HepG2 (cell line): ENCODE measurements around the gene DPM1. TPM values are rescaled to one million over a fixed set of nuclear protein-coding genes. Genes with fewer than 3 reads are reported as not detected.

Experiments used
- CREM ChIP-seq, 2 experiments: sonication (generic) in 1 of 2; formaldehyde crosslinking in 1 of 2; IDR thresholded peaks; 2 replicates each; pipeline versions ENCODE4 v1.4.0 to v1.6.1; 2016 to 2020; ENCODE audit warnings: antibody characterized with exemption in 1 of 2, mild to moderate bottlenecking in 1 of 2, missing genetic modification reagents in 1 of 2
- HMG20A ChIP-seq: IDR thresholded peaks from 2 replicates; pipeline ENCODE4 v1.6.1; 2016; ENCODE audit warnings: borderline replicate concordance
- JUNB ChIP-seq: sonication (generic); formaldehyde crosslinking; IDR thresholded peaks from 2 replicates; pipeline ENCODE4 v1.8.0; 2022; ENCODE audit warnings: missing genetic modification reagents, mild to moderate bottlenecking, borderline replicate concordance
- MATR3 ChIP-seq: sonication (generic); formaldehyde crosslinking; IDR thresholded peaks from 2 replicates; pipeline ENCODE4 v1.4.0; 2020; ENCODE audit warnings: missing genetic modification reagents
- MLX ChIP-seq: IDR thresholded peaks from 2 replicates; pipeline ENCODE4 v1.6.1; 2016
- NFIC ChIP-seq: IDR thresholded peaks from 2 replicates; pipeline ENCODE4 v1.6.1; 2012; ENCODE audit warnings: mild to moderate bottlenecking, low read length, inconsistent platforms
- TSC22D2 ChIP-seq: sonication (generic); formaldehyde crosslinking; IDR thresholded peaks from 2 replicates; pipeline ENCODE4 v1.5.1; 2020; ENCODE audit warnings: missing genetic modification reagents, mild to moderate bottlenecking, borderline replicate concordance
- ZNF318 ChIP-seq: sonication (generic); formaldehyde crosslinking; IDR thresholded peaks from 2 replicates; pipeline ENCODE4 v1.4.0; 2020; ENCODE audit warnings: mild to moderate bottlenecking, missing genetic modification reagents
- ZNF333 ChIP-seq: sonication (generic); formaldehyde crosslinking; IDR thresholded peaks from 2 replicates; pipeline ENCODE4 v1.4.0; 2020; ENCODE audit warnings: mild to moderate bottlenecking, missing genetic modification reagents, borderline replicate concordance
- polyA plus RNA-seq, 8 experiments: library from polyadenylated mRNA; depleted of rRNA in 3 of 8; stranded (reverse) in 7 of 8; unstranded in 1 of 8; fragments of >200 nt; fragmentation: Illumina TruSeq in 4 of 8; extraction: Trizol in 4 of 8; gene quantifications; 2 replicates each; pipeline versions ENCODE4 v1.2.1 to v1.2.3, GENCODE V29; 2011 to 2016; ENCODE audit warnings: low read depth in 4 of 8, missing spikeins in 1 of 8, mixed read lengths in 1 of 8; ENCODE audit not compliant: insufficient read depth in 1 of 8
- total RNA-seq, 5 experiments: library from RNA; depleted of rRNA; stranded (reverse); fragments of >200 nt; fragmentation: Illumina TruSeq; extraction: Trizol; gene quantifications; 2 replicates each; pipeline ENCODE4 v1.2.3, GENCODE V29; 2016; ENCODE audit warnings: low read depth in 1 of 5
- TF ChIP-seq, protein P1 (sequence below): sonication (generic); formaldehyde crosslinking; IDR thresholded peaks from 2 replicates; pipeline ENCODE4 v1.8.0; 2022; ENCODE audit warnings: mild to moderate bottlenecking, missing genetic modification reagents, moderate library complexity
- TF ChIP-seq, protein P2 (sequence below): sonication (generic); formaldehyde crosslinking; IDR thresholded peaks from 2 replicates; pipeline ENCODE4 v1.4.0; 2020; ENCODE audit warnings: missing genetic modification reagents, borderline replicate concordance
- TF ChIP-seq, protein P3 (sequence below): sonication (generic); formaldehyde crosslinking; IDR thresholded peaks from 2 replicates; pipeline ENCODE4 v1.5.0; 2020; ENCODE audit warnings: missing genetic modification reagents

DPM1 gene
- total and polyA plus RNA-seq, 2 of the 13 experiments (the other 11 are each of a cell fraction or from before 2014, with no cell fraction given): 83.2 to 161 TPM

DNA sequence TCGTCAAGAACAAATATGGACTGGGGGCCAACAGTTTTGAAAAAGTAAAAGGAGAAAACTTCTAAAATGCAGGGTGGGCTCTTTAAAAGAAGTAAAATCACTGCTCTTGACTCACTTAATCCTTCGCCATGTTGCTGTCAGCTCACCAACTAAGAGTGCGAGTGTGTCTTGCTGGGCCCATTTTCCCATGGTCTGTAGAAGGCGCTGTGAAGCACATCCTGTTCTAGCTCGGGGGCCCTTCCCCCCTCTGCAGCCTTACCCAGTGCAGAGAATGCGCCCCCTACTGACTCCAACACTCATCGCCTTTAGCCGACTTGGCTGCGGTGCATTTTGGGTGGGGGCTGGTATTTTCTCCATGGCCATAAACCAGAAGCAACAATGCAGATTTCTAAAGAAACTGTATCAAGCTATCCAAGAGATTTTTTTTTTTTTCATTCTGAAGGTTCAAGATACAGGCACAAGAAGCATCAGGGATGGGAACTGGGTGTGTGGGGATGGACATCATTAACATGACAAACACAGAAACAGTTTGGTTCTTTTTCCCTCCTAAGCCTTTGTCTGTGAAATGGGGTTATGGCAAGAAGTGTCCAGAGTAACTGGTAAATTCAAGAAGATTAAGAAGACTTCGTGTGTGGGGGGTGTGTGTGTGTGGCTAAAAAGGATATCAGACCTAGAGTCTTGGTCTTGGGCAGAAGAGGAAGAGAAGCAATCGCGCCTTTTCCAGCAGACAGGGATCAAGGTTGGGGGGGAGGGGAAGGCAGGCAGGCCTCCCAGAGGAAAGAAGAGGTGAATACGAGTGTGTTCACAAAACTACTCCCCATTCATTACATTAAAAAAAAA is 28.8 kb downstream of the DPM1 start (continued):
- TF ChIP-seq TSC22D2 (CRISPR knock-in tag) (peak; percentile 74; the same call in 1 of the 2 replicates), HMG20A (CRISPR knock-in tag) (peak; percentile 46; the same call in 1 of the 2 replicates), CREM (IDR thresholded peaks at IDR 0.05) (peak; percentile 53; the same call in 1 of the 2 replicates), CREM (CRISPR knock-in tag; IDR thresholded peaks at IDR 0.05) (no peak), MLX (CRISPR knock-in tag) (0 out of 2 replicates have a peak, but pooled peaks have one; percentile 15), ZNF333 (peak; percentile 82; the same call in 1 of the 2 replicates), ZNF318 (CRISPR knock-in tag) (peak; percentile 72; the same call in 1 of the 2 replicates), MATR3 (CRISPR knock-in tag) (no peak), NFIC (no peak; the same call in 1 of the 2 replicates), JUNB (no peak)
- TF ChIP-seq, protein P1, sequence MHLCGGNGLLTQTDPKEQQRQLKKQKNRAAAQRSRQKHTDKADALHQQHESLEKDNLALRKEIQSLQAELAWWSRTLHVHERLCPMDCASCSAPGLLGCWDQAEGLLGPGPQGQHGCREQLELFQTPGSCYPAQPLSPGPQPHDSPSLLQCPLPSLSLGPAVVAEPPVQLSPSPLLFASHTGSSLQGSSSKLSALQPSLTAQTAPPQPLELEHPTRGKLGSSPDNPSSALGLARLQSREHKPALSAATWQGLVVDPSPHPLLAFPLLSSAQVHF: no peak
- TF ChIP-seq, protein P2, sequence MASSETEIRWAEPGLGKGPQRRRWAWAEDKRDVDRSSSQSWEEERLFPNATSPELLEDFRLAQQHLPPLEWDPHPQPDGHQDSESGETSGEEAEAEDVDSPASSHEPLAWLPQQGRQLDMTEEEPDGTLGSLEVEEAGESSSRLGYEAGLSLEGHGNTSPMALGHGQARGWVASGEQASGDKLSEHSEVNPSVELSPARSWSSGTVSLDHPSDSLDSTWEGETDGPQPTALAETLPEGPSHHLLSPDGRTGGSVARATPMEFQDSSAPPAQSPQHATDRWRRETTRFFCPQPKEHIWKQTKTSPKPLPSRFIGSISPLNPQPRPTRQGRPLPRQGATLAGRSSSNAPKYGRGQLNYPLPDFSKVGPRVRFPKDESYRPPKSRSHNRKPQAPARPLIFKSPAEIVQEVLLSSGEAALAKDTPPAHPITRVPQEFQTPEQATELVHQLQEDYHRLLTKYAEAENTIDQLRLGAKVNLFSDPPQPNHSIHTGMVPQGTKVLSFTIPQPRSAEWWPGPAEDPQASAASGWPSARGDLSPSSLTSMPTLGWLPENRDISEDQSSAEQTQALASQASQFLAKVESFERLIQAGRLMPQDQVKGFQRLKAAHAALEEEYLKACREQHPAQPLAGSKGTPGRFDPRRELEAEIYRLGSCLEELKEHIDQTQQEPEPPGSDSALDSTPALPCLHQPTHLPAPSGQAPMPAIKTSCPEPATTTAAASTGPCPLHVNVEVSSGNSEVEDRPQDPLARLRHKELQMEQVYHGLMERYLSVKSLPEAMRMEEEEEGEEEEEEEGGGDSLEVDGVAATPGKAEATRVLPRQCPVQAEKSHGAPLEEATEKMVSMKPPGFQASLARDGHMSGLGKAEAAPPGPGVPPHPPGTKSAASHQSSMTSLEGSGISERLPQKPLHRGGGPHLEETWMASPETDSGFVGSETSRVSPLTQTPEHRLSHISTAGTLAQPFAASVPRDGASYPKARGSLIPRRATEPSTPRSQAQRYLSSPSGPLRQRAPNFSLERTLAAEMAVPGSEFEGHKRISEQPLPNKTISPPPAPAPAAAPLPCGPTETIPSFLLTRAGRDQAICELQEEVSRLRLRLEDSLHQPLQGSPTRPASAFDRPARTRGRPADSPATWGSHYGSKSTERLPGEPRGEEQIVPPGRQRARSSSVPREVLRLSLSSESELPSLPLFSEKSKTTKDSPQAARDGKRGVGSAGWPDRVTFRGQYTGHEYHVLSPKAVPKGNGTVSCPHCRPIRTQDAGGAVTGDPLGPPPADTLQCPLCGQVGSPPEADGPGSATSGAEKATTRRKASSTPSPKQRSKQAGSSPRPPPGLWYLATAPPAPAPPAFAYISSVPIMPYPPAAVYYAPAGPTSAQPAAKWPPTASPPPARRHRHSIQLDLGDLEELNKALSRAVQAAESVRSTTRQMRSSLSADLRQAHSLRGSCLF (CRISPR knock-in tag): no peak
- TF ChIP-seq, protein P3, sequence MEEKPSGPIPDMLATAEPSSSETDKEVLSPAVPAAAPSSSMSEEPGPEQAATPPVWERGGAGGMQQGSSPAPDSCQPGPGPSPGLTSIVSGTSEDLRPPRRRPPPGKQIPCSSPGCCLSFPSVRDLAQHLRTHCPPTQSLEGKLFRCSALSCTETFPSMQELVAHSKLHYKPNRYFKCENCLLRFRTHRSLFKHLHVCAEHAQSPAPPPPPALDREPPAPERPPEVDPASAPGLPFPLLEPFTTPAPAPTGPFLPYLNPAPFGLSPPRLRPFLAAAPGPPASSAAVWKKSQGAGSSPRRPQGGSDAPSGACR (CRISPR knock-in tag): peak; percentile 98
